AG08395 (cell line): ENCODE measurements around the gene FARP1.

ENCODE experiments used
- DNase-seq: peaks from one replicate; pipeline ENCODE4 v3.0.0; 2012; ENCODE audit warnings: mixed read lengths, low spot score

The FARP1 gene

DNA sequence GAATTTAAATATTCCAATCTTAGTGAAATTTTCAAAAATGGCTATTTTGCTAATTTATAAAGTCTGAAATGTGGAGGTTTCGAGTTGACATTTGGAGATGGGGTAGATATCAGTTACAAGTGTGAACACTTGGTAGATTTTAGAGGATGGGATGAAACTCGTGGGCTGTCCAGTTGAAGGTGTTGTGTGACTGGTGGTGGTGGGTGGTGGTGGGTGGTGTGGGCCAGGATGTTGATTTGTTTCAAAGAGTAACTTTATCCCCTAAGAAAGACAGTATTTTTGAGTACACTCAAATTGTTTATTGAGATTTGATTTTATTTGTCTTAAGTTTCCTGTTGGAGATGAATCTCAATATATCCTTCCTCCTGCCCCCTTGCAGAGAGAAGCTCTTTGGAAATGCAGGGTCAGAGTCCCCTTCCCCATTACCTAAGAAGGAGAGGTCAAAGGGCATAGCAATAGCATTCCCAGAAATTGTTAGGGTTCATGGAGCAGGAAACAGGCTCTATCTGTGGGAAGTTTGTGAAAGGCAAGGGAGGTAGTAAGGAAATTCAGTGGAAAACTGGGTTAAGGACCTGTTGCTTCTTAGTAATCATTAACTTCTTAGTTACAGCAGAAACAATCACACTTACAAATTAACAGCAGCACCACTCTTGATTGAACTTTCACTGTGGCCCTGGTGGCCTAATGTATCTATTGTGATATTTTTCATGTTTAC is 167.7 kb downstream of the FARP1 start:
- no peak for DNase-seq

DNA sequence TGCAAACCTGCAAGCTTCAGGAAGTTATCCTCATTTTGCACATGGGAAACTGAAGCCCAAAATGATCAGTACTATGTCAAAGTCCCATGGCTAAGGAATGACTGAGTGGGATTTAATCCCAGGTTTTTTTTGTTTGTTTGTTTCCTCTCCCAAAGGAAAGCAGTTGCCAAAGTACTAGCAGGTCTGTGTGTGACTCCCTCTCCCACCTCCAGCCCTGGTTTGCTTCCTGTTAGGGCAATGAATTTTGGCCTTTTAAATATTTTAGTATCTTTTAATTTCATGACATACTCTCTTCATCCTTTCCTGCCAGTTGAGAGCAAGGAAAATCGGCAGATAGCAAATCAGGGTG is 168.3 kb downstream of the FARP1 start:
- DNase-seq, result no peak

DNA sequence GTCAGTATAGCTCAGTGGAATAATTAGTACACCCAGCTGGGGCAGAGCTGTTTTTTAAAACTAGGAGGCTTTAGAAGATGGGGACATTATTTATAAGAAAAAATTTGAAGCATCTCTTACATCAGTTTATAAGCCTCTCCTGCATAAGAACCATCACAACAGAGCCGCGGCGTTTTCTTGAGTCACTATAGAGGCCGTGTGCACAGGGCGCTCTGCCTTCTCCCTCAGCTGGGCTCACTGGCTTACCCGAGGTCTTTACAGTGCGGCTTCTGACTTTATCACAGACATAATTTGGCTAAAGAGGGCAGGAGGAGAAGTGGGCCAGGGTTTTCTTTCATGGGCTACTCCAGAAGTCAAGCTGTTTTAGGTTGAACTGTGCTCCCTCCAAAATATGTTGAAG is 169.7 kb downstream of the FARP1 start:
- DNase-seq, result no peak

DNA sequence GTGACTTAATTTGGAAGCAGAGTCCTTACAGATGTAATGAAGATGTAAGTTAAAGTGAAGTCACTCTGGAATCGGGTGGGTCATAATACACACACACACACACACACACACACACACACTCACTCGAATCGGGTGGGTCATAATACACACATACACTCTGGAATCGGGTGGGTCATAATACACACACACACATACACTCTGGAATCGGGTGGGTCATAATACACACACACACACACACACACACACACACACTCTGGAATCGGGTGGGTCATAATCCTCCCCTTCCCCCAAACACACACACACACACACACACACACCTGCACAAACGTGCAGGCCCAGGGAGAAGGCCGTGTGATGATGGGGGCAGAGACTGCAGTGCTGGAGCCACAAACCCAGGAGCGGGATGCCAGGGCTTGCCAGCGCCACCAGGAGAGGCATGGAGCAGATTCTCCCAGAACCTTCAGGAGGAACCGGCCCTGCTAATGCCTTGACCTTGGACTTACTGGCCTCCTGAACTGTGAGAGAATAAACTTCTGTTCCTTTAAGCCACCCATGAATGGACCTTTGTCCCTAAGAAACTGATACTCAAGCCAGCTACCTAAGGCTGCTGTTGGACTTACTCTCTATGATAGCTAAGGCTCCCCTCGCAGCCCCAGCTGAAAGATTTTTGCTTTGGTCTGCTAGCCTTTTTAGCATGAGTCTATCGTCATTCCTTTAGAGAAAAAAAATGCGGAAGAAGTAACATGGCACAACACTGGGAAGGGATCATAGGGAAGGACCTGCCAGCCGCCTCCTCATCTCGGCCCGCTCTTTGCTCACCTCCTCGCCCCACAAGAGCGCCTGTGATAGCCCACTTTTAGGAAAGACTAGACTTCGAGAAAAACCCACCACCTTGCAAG is 170.4 kb downstream of the FARP1 start:
- no peak for DNase-seq

DNA sequence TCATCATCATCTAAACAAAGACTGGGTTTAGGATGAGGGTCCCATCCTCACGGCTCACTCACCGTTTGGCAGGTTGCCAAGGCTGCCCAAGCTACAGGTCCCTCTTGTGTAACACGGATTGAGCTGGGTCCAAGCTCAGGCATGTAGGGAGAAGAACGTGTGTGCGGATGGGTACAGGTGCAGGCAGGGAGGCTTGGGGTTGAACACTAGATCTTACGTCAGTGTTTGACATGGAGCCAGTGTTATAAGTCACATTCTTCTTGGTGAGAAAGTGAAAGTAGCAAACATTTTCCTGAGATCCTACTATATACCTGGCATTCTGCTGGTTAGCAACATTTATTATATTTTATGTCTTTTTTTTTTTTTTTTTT is 171.0 kb downstream of the FARP1 start:
- no peak for DNase-seq

DNA sequence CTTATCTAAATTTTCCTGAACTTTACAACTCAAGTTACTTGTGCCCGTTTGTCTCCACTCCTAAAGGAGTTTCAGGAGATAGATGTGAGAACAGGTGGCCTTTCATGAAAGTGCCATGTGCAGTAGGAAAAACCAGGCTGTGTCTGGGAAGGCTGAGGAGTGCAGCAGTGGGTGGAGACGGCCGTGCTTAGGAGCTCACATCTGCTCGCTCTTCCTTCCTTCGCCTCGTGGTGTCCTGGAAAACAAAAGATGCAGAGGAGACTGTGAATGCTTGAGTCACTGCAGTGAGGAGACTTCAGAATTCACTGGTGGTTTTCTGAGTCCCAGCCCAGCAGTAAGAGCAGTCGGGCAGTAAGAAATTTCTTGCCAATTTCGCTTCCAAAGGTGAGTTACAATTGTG is 172.6 kb downstream of the FARP1 start:
- DNase-seq, result peak; percentile 82

DNA sequence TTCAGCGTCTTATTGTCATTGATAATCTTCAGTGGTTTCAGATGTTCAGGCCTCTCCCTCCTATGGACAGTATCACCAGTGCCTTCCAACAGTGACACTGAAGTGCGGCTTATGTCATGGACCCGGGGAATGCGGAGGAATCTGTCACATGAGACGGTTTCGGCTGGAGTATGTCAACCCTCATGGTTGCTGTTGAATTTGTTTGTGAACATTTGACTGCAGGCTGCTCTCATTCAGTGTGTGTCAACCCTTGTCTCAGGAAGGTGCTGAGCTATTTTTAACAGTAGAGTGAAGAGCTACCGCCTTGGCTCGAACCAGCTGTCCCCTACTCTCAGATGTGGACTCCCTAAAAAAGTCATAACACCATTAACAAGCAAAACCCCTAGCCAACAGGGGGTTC is 173.0 kb downstream of the FARP1 start:
- no peak for DNase-seq

DNA sequence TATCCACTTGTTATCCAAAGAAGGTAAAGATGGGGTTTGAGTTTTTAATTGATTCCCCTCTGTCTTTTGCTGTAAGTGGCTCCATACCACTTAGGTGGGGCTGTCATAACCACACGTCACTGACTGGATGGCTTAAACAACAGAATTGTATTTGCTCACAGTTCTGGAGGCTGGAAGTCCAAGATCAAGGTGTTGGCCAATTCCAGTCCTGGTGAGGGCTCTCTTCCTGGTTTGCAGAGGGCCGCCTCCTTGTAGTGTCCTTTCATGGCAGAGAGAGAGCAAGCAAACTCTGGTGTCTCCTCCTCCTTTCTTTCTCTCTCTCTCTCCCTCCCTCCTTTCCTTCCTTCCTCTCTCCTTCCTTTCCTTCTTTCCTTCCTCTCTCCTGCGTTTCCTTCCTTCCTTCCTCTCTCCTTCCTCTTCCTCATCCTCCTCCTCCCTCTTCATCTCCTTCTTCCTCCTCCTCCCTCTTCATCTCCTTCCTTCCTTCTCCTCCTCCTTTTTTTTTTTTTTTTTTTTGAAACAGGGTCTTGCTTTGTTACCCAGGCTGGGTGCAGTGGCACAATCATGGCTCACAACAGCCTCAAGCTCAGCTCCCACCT is 174.8 kb downstream of the FARP1 start:
- DNase-seq, result no peak

DNA sequence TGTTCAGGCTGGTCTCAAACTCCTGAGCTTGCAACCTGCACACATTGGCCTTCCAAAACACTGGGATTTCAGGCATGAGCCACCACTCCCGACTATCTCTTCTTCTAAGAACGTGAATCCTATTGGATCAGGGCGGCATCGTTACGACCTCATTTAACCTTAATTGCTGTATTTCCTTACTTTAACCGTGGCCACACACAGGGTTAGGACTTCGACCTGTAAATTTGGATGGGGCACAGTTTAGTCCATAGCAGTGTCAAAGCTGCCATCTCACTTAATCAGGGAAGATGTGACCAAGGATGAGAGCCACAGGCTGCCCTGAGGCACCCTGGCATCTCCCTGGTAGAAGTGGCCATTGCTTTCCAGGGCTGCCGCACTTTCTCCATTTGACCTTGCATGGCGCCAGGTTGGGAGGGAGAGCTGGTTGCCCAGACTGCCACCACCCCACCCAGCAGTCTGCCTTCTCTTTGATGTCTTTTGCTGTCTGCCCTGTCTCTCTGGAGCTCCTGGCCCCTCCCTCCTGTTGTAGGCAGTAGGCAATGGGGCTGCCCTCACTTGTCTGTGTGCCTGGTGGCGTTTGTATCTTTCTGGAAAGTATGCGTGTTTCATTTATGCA is 175.5 kb downstream of the FARP1 start:
- DNase-seq, result no peak

DNA sequence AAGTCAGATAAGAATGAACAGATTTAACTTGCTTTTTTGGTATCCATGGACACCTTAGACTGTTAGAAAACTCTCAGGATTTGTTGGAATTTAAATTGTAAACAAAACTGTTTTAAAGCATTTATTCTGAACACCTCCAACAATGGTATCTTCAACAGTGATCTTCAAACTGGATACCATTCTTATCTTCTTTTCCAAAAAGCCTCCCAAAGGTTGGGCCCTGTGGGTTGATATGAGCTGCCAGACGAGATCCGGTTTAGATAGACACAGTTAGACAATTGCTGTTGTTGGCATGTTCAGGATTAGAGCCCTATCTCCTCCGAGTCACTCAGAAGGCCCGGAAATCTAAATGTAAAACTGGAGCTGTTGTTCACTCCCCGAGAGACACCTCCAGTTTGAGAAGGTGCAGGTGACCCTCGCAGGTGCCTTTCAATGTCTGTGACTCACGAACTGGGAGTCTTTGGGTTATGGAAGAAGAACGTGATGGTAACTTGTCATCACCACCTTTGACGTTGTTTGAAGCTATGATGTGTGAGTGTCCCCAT is 177.7 kb downstream of the FARP1 start:
- no peak for DNase-seq

DNA sequence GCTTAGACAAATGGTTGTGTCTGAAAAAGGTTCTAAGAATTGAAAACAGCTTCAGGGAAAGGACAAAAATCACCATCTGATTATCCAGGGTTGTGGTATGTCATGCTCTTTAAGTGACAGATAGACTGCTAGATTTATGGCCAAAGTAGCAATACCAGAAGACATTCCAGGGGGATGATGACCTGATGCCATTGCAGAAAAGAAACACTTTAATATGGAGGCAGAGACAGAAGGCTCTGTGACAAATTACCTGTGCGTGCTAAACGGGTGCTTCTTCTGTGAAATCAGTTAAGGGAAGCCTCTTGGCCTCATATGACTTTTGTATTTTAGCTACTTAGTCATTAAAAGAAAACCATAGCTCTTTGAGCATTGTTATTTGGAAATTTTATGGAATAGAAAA is 178.5 kb downstream of the FARP1 start:
- DNase-seq, result no peak

DNA sequence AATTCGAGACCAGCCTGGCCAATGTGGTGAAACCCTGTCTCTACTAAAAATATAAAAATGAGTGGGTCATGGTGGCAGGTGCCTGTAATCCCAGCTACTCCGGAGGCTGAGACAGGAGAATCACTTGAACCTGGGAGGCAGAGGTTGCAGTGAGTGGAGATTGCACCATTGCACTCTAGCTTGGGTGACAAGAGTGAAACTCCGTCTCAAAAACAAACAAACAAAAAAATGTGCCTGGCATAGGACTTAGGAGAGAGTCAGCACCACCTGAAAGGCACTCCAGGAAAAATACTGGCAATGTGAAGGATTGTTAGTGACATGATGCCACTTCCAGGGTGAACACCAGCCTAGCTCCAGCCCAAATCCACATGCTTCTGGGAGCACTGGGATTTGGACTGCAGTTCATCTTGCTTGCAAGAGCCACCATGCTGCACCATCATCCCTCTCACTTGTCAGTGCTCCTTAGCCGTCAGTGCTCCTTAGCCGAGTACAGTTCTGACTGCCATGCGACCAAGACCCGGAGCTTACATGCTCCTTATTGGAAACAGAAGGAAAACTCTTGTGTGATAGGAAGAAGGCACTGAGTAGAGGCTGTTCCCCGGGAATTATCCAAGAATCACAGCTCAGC is 179.3 kb downstream of the FARP1 start:
- no peak for DNase-seq

DNA sequence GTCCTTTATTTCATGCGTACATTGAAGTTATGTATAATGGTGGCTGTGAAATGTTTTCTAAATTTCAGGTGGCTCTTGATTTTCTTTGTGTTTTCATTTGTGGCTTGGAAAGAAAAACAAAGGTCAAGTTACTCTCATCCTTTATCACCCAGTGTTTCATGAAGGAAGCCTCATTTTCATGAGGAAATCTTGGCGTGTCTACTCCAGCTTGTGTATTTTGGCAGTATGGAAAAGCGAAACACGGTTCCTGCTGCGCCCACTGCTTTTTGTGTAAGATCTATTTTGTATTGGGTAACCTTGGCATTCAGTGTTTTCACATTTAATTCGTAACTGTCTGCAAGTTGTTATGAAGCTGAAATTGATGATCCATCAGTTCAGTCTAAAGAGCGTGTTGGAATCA is 181.2 kb downstream of the FARP1 start:
- no peak for DNase-seq

DNA sequence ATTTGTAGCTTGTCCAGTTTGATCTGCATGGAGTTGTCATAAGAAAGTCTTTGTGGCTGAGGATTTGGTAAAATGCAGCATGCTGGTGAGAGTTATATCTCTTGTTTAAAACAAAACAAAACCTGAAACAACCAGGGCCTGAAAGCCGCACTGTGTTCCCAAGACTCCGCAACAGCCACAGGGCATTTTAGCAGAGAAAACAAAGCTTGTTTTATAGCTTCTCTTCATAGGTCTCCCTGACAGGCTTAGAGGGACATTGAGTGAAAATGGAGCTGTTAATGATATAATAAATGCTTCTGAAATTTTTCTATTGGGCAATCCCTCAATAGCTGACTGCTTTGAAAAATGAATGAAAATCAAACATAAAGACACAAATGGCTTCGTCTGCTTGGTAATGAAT is 182.8 kb downstream of the FARP1 start:
- no peak for DNase-seq

DNA sequence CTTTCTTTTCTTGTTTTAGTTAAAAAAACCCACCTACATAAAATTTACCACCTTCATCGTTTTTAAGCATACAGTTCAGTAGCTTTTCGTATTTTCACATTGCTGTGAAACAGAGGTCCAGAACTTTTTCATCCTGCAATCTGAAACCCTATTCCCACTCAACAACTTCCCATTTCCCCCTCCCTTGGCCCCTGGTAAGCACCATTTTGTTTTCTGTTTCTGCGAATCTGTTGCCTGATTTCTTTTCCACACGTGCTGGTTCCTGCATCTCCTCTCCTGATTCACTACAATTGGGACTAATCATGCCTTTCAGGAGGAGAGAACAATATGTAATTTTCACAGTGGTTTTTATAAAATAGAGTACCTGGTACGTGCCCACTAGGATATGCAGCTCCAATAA is 183.4 kb downstream of the FARP1 start:
- DNase-seq, result no peak

DNA sequence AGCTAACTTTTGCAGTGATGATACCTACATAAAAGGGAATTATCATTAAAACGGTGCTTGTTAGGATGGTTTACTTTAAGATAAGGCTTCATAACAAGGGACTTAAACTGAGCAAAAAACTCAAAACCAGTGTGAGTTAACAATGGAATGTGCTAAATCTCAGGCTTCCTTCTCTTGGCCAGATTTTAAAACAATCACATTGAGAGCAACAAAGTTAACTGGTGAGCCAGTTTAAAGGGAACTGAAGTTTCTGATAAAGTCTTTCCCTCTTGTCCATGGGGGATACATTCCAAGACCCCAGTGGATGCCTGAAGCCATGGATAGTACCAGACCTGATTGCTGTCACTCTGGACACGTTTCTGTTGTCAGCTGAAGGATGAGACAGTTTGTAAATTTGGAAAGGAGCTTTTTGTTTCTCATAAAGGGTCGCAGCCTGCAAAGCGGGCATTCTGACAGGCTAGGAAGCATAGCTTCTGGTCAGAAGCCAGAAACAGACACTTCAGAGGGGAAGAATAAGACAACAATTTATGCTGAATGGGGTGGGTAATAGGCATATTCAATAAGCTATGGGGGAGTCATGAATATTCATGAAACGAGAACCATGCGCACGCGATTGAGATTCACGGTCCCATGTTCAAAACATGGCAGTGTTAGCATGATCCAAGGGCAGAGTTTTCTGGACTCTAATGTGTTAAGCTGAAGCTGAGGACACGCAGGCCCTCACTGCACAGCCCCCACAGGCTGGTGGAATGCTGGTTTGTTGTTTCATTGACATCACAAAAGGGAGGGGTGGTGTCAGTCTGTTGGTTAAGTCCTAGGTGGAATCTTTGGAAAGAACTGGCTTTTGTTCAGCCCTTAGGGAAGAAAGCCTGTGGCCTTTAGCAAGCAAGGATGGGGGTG is 184.7 kb downstream of the FARP1 start:
- peak; percentile 46 for DNase-seq

DNA sequence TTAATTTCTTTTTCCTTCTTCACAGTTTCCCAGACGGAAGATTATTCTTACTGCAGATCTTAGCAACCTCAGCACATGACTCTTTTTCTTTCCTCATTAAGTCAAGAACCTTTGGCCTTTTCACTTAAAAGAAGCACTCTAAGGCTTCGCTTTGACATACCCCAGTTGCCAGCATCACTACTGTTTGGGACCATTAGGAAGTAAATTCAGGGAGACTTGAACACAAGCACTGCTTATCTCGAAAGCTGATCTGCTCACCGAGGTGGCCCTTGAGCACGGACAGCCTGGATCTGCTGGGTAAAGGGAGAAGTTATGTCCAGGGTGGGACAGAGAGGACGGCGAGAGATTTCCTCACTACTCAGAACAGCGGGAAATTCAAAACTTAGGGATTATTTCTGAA is 185.6 kb downstream of the FARP1 start:
- no peak for DNase-seq

DNA sequence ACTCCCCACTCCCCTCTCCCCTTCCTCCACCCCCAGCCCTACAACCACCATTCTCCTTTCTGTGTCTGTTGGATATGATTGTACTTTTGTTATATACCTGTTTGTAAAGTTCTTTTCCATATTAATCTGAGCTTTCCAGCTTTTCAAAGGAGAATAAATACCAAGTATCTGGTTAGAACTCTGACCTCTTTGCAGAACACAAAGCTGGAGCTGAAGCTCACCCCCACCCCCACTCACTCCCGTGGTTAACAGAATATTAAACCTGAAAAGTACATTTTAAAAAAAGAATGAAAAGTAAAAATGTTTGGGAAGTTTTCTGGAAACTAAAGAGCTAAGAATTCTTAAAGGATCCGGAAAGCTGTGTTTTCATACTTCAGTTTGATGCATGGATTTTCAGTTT is 189.3 kb downstream of the FARP1 start:
- DNase-seq, result no peak

DNA sequence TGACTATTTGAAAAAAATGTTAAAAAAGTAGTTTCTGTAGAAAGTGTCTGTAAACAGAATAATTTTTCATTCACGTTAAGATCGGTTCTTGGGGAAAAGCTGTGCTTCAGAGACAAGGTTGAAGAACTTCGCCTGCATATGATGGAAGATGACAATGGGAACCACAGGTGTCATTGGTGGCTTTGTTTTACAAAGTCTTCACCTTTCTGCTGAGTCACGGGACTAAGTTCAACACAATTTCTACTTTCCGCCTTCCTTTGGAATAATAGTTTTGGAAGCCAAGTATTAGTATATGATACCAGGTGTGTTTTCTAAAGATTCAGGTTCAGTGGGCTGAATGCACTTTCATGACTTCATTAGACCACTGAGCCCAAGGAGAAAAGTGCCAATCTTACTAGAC is 189.8 kb downstream of the FARP1 start:
- no peak for DNase-seq

DNA sequence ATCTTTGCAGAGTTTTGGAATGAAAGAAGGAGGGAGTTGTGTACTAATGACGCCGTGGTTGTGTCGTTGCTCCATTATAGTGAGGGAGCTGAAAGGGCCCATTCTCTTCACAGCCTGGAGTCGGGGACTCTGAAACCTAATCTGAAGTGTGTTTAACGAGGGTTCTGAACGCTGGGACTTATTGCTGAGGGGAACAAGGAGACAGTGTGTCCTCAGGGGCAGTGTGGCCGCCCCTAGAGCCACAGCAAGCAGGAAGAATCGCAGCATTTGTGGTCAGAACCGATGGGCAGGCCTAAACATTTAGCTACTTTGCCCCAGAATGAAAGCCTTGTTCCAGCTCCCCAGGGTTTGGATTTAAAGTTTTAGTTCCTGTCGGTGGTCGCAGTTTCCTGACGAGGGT is 190.6 kb downstream of the FARP1 start:
- no peak for DNase-seq

DNA sequence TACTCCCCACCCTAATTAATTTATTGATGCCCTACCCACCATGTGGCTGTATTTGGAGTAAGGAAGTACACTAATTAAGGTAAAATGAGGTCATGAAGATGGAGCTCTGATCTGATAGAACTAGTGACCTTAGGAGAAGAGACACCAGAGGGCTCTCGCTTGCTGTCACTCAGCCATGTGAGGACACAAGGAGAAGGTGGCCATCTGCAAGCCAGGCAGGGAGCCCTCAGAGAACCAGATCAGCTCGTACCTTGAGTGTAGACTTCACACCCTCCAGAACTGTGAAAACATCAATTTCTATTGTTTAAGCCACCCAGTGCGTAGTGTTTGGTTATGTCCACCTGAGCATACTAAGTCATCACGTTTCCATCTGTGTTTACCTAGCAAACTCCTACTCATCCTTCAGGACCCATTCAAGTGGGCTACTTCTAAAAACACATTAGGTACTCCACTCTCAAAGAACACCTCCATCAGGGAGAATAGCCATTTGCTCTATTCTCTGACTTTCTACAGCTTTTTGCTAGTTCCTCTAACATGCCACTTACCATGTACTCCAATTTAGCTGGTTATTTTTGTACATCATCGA is 191.8 kb downstream of the FARP1 start:
- DNase-seq, result no peak
